Aorta (tissue), 5 donors: ENCODE results near the gene CYFIP2. TPM values are rescaled to one million over a fixed set of nuclear protein-coding genes. Genes with fewer than 3 reads are reported as not detected.

Source experiments
- ATAC-seq: fragments of 200-7000 bp; cut with Tn5 transposase; one replicate; pipeline ENCODE4 v1.9.1; 2022; ENCODE audit warnings: moderate library complexity; ENCODE audit not compliant: low FRiP score
- DNase-seq, 2 donors: peaks; one replicate each; pipeline ENCODE4 v3.0.0-alpha.2; 2020
- H3K27ac ChIP-seq, 2 donors: one replicate each; pipeline ENCODE4 v1.5.1; 2013; ENCODE audit warnings: low read length in 2 of 2, mild to moderate bottlenecking in 2 of 2, moderate library complexity in 2 of 2, control low read depth in 1 of 2, inconsistent platforms in 1 of 2, low read depth in 1 of 2
- H3K27me3 ChIP-seq, 2 donors: one replicate each; pipeline ENCODE4 v1.6.1; 2013; ENCODE audit warnings: control low read depth in 1 of 2, low read length in 1 of 2, mild to moderate bottlenecking in 1 of 2, moderate library complexity in 1 of 2; ENCODE audit not compliant: insufficient read depth in 2 of 2, control insufficient read depth in 1 of 2
- H3K36me3 ChIP-seq, 2 donors: one replicate each; pipeline ENCODE4 v1.6.1; 2013; ENCODE audit warnings: control low read depth in 1 of 2, low read length in 1 of 2, mild to moderate bottlenecking in 1 of 2; ENCODE audit not compliant: insufficient read depth in 2 of 2, control insufficient read depth in 1 of 2
- H3K4me1 ChIP-seq, 2 donors: one replicate each; pipeline ENCODE4 v1.6.1; 2013; ENCODE audit warnings: low read length in 2 of 2, control low read depth in 1 of 2, mild to moderate bottlenecking in 1 of 2, moderate library complexity in 1 of 2; ENCODE audit not compliant: insufficient read depth in 2 of 2, control insufficient read depth in 1 of 2
- H3K4me3 ChIP-seq, 2 donors: one replicate each; pipeline ENCODE4 v1.5.1; 2013; ENCODE audit warnings: low read length in 2 of 2, control low read depth in 1 of 2, mild to moderate bottlenecking in 1 of 2
- H3K9me3 ChIP-seq: one replicate; pipeline ENCODE4 v1.6.1; 2013; ENCODE audit warnings: mild to moderate bottlenecking, low read length; ENCODE audit not compliant: control insufficient read depth
- WGBS, 2 donors: extraction: QIAGEN DNeasy Blood & Tissue Kit; methylation state at CpG; one replicate each; pipeline ENCODE4 v1.1.7; 2013; 5-methylcytosine and 5-hydroxymethylcytosine counted together
- intact Hi-C, 2 donors: fragments of 100-400 bp; cut with DNase I; formaldehyde crosslinking; loops; one replicate each; pipeline versions ENCODE4 v1.14.2 to v1.15.0; 2022
- polyA plus RNA-seq, 2 donors: library from polyadenylated mRNA; stranded (reverse); fragments of 200-250 nt; gene quantifications; one replicate each; pipeline ENCODE4 v1.2.3, GENCODE V29; 2013
- total RNA-seq, 2 donors: library from RNA; stranded (reverse); fragmentation: NEBNext Ultra II Directional; extraction: Animal tissue kit (Norgen Biotek cat#: 25700); gene quantifications; one replicate each; pipeline ENCODE4 v1.2.1, GENCODE V29; 2021
- donor health status: healthy with polysubstance abuse.
- donor health status: Bipolar disorder and iron deficiency.
- donor health status: DM: no; HTN: no; CAD: no.
- donor health status: DM: no; HTN: no; CAD: no.
- donor health status: DM: yes; HTN: yes; CAD: no.

Gene CYFIP2
- total and polyA plus RNA-seq, 4 donors: 42.0 to 144 (median 113) TPM

DNA sequence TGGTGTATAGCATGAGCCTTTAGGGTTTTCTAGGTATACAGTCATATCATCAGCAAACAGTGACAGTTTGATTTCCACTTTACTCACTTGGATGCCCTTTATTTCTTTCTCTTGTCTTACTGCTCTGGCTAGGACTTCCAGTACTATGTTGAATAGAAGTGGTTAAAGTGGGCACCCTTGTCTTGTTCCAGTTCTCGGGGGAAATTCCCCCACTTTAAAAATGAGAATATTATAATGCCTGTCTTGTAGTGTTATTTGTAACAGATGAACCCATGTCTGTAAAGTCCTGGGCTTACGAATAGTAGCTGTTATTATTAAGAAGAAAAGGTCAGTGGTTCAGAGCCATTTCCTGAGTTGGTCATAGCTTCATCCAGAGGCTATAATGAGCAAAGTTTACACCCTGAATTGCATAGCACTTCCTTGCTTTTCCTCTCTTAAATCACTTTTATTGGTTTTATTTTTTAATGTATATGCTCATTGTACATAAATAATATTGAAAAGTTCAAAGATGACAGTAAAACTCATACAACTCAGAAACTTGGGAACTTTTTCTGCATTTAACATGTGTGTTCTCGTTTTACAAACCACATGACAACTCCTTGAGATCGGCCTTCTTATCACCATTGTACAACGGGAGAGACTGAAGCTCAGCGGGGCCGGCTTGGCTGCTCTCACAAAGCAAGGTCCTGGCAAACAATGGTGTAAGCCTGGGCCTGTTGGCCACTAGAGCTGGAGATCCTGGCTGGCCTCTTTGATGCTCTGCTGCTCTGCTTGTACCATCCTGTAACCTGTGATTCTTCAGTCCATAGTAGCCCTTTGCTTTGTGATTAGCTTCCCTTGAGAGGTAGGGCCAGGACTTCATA lies 85.2 kb downstream of the CYFIP2 start:
- whole genome bisulfite sequencing, 2 donors: 75 to 78% methylated on average over 7 of the region's 7 CpGs
- ATAC-seq: peak; percentile 48

DNA sequence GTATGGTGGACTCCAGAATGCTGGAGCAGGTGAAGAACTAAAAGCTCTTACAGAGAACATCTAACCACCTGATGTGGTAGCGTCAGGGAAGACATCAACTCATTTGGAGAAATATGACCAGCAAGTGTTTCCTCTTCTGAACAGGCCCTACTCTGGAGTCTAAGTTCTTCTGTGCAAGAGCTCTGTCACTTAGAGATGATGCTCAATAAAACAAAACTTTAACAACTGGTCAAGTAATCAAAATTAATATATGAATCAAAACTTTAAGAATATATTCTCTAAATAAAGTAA lies 85.8 kb downstream of the CYFIP2 start:
- no peak overlapping the region for H3K4me3 ChIP-seq
- DNase-seq (no peak), ATAC-seq (no peak)
- no peaks in the 10 kb centered on the region for H3K9me3 ChIP-seq
- H3K36me3 ChIP-seq: peaks cover 0 to 2% of the 10 kb centered on the region in 2 donors
- H3K27ac ChIP-seq: no peak overlapping the region
- WGBS, 2 donors: 86 to 92% methylated on average over 1 of the region's 1 CpG
- no peaks in the 10 kb centered on the region for H3K4me1 ChIP-seq
- no peaks in the 10 kb centered on the region for H3K27me3 ChIP-seq
- intact Hi-C loops: no loop called here

More for the DNA sequence above, 85.2 kb downstream of the CYFIP2 start:
- no peaks in the 10 kb centered on the region for H3K9me3 ChIP-seq
- no peaks in the 10 kb centered on the region for H3K4me1 ChIP-seq
- DNase-seq: no peak
- no peaks in the 10 kb centered on the region for H3K27me3 ChIP-seq
- H3K4me3 ChIP-seq: no peak overlapping the region
- peaks cover 0 to 2% of the 10 kb centered on the region in 2 donors for H3K36me3 ChIP-seq
- no peak overlapping the region for H3K27ac ChIP-seq
- intact Hi-C loops: no loop called here

DNA sequence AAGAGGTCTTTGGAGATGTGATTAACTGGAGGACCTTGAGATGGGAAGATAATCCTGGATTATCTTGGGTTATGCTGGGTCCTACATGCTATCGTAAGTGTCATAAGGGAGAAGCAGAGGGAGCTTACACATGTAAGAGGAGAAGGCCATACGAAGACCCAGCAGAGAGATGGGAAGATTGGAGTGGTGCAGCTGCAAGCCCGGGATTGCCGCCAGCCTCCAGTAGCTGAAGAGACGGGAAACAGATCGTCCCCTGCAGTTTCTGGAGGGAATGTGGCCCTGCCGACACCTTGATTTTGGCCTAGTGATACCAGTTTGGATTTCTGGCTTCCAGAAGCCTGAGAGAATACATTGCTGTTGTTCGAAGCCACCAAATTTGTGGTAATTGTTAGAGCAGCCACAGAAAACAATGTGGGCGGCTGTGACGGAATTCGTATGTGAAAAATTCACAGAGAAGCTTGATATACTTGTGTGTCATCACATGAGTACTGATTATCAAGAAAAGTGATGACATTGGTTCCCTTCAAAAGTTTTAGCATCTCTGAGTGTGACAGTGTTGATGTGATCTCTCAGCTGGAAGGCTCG lies 86.9 kb downstream of the CYFIP2 start:
- no peak for ATAC-seq
- no peaks in the 10 kb centered on the region for H3K4me1 ChIP-seq
- WGBS, 2 donors: 92 to 93% methylated on average over 12 of the region's 12 CpGs

DNA sequence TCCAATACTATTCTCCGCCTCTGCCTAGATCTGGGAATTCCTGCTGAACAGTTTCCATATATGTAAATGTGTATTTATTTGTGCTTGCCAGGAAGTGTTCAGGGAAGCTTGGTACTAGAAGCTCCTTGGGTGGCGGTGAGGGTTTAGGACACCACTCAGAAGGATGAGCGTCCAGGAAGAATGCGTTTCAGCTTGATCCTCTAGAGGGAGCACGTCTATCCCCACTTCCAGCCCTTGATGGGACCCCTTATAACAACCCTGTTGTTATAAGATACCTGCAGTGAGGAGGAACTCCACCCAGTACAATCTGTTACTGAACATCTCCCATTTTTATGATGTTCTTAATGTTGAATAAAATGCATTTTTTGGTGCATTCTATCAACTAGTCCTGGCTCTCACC lies 88.9 kb downstream of the CYFIP2 start:
- ATAC-seq: no peak
- Histone ChIP-seq H3K4me3 (no peak overlapping the region), H3K27me3 (no peaks in the 10 kb centered on the region), H3K9me3 (no peaks in the 10 kb centered on the region), H3K36me3 (peaks cover 0 to 2% of the 10 kb centered on the region in 2 donors), H3K27ac (no peak overlapping the region), H3K4me1 (no peaks in the 10 kb centered on the region)
- intact Hi-C loops: no loop called here
- DNase-seq: no peak
- 80 to 90% methylated on average over 5 of the region's 5 CpGs for WGBS, 2 donors

More for the DNA sequence above, 86.9 kb downstream of the CYFIP2 start:
- Histone ChIP-seq H3K4me3 (no peak overlapping the region), H3K27me3 (no peaks in the 10 kb centered on the region), H3K9me3 (no peaks in the 10 kb centered on the region), H3K27ac (no peak overlapping the region), H3K36me3 (peaks cover 0 to 2% of the 10 kb centered on the region in 2 donors)
- no peak for DNase-seq
- intact Hi-C loops: no loop called here

- DNase-seq (no peak), ATAC-seq (no peak)
- Histone ChIP-seq H3K27ac (no peak overlapping the region), H3K4me1 (no peaks in the 10 kb centered on the region), H3K4me3 (no peak overlapping the region), H3K27me3 (no peaks in the 10 kb centered on the region), H3K36me3 (peaks cover 0 to 4% of the 10 kb centered on the region in 2 donors), H3K9me3 (no peaks in the 10 kb centered on the region)
- WGBS, 2 donors: 93 to 94% methylated on average over 3 of the region's 3 CpGs
- intact Hi-C loops: no loop called here
Measured at GRCh38 chr5:157356576-157356975, 90.7 kb downstream of the CYFIP2 start.

DNA sequence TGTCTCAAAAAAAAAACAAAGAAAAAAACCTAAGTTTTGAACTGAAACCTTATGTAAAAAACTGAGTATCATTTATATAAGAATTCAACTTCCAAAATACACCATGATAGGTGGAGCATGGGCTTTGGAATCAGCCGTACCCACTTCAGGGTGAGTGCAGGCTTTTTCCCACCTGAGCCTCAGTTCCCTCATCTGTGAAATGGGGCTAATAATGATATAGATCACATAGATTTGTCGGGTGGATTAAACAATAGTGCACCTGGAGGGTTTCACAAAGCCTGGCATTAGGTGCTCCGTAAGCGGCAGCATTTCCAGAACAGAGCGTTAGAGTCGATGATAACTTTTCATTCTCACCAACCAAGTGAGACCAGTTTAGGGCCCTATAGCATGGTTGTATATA lies 91.9 kb downstream of the CYFIP2 start:
- Histone ChIP-seq H3K27ac (no peak overlapping the region), H3K4me1 (no peaks in the 10 kb centered on the region), H3K27me3 (no peaks in the 10 kb centered on the region), H3K9me3 (no peaks in the 10 kb centered on the region), H3K4me3 (no peak overlapping the region), H3K36me3 (peaks cover 0 to 5% of the 10 kb centered on the region in 2 donors)
- DNase-seq: no peak
- intact Hi-C loops: no loop called here
- 90 to 97% methylated on average over 6 of the region's 6 CpGs for WGBS, 2 donors
- no peak for ATAC-seq

- Histone ChIP-seq H3K27me3 (no peaks in the 10 kb centered on the region), H3K9me3 (no peaks in the 10 kb centered on the region), H3K27ac (no peak overlapping the region), H3K4me3 (no peak overlapping the region), H3K36me3 (peaks cover 0 to 6% of the 10 kb centered on the region in 2 donors), H3K4me1 (no peaks in the 10 kb centered on the region)
- intact Hi-C loops: no loop called here
- DNase-seq (no peak), ATAC-seq (no peak)
- 96% methylated on average over 4 of the region's 4 CpGs for WGBS, 2 donors
Measured at GRCh38 chr5:157358871-157359270, 92.9 kb downstream of the CYFIP2 start.

DNA sequence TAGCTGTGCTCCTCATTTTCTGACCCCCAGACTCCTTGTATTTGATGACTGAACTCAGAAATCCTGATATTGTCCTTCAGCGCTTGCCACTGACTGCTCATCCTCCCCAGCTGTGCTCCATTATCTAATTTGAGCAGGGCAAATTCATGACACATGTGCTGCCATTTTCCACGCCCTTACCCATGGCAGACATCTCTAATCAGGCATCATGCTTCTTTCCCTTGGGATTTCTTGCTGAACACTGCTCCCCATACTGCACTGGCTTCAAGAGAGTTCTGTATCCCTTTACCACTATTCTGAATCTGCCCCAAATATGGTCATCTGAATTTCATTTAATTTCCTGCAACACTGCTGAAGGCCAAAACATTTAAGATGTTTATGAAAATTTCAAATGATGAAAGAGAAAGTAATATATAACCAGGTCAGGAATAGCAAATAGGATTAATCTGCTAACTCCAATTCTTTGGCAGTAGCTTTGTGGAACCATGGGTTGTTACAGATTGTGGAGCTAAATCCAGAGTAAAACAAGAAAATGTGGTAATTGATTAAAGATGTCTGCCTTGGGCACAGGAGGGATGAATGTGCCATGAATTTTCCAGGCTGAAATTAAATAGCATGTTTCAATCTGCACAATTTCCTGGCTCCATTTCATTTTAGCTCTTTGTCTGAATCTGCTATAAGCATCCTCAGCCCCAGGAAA lies 93.6 kb downstream of the CYFIP2 start:
- Histone ChIP-seq H3K36me3 (peaks cover 0 to 6% of the 10 kb centered on the region in 2 donors), H3K27ac (no peak overlapping the region), H3K9me3 (no peaks in the 10 kb centered on the region), H3K27me3 (no peaks in the 10 kb centered on the region), H3K4me3 (no peak overlapping the region), H3K4me1 (no peaks in the 10 kb centered on the region)
- no peak for DNase-seq
- intact Hi-C loops: no loop called here
- 91 to 97% methylated on average over 2 of the region's 2 CpGs for WGBS, 2 donors
- ATAC-seq: no peak
